Bladder microvascular endothelial cell (primary cell): ENCODE measurements around the gene SORCS1. TPM values are rescaled to one million over a fixed set of nuclear protein-coding genes. Genes with fewer than 3 reads are reported as not detected.

Source experiments
- total RNA-seq: library from RNA; depleted of rRNA; stranded (reverse); fragments of >200 nt; gene quantifications from 2 replicates; pipeline ENCODE4 v1.2.3, GENCODE V29; 2014

The SORCS1 gene
- not detected in 2 replicates for total RNA-seq

DNA sequence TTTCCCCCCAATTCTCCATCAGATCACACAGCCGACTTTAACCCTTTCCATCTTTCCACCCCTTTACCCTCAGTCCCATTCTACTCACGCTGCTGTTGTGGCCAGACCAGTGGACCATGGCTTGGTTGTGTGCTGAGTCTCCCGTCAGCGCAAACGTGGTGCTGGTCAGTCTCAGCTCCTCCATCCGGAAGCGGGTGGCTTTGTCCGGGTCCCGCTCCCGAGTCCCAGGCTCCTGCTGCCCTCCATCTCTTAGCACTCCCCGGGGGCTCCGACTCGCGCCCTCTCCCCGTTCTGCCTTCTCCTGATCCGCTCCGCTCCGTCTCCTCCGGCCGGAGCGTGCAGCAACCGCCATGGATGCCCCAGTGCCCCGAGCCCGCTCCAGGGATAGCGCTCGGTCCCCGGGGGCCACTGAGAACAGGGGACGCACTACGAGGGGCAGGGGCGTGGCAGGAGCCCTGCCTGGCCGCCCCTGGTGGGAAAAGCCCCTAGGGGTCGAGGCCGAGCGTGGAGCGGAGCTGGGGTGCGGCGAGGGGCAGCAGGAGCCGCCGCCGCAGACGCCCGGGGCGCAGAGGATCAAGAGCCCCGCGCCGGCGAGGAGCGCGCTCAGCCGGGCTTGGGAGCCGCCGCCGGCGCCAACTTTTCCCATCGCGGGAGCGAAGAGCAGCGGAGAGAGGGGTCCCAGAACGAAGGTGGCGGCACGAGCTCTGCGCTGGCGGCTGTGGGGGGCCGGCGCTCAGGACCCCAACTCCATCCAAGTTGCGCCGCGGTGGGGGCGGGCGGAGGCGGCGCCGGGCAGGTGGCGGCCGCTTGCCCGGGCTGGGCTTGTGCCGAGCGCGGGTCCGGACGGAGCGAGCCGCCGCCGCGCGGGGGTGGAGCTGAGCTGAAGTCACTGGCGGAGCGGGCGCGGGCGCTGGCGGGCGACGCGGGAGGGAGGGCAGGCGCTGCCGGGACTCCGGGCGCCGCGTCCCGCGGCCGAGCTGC, at the start of gene SORCS1:
SORCS1 (minus strand) TSS at position 826 of the 981 bp plus-strand sequence.

